ENCODE measurements around the gene CHL1. TPM values are rescaled to one million over a fixed set of nuclear protein-coding genes. Genes with fewer than 3 reads are reported as not detected.

The CHL1 gene
- total and polyA plus RNA-seq, 2 donors (not counting 1 experiment from before 2014, with no cell fraction given), result 6.2 to 18.0 TPM

DNA sequence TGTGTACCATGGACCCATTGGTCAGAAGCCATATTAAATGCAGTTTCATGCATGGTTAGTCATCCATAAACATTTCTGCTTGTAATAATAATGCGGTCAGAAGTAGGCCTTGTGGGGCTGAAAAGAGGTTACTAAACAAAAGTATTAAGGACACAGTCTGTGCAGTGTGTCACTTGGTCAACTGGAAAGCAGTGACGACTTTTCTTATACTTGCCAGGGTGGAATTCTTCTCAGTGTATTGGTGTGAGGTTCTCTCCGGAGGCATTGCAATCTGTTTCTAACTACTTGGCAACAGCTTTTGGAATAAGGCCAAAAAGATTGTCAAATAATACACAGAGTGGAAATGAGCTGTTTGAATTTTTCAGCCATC lies 46.8 kb downstream of the CHL1 start:
- H3K27ac Mint-ChIP-seq, result no peak overlapping the region
- intact Hi-C loops (cut with micrococcal nuclease), result no loop called here

GRCh38 chr3:244041-244440 lies 47.5 kb downstream of the CHL1 start:
- H3K79me2 ChIP-seq (ENCODE audit: control insufficient read depth, insufficient read depth, low read length), result no peaks in the 10 kb centered on the region
- Mint-ChIP-seq H3K27ac (no peak overlapping the region), H3K9me3 (ENCODE audit: insufficient read depth) (peaks cover 3% of the 10 kb centered on the region), H3K4me3 (no peak overlapping the region), H3K4me1 (peaks cover 4% of the 10 kb centered on the region), H3K27me3 (no peaks in the 10 kb centered on the region)
- H3K27me3 ChIP-seq (replicated peaks in 1 of 4; ENCODE audit: control extremely low read depth in 1 of 4, control insufficient read depth in 3 of 4, insufficient read depth in 4 of 4, low read length in 3 of 4), result no peaks in the 10 kb centered on the region
- no peak overlapping the region for H2AFZ ChIP-seq (ENCODE audit: insufficient read depth, low read depth, low read length, poor library complexity, severe bottlenecking)
- TF ChIP-seq, protein P1, sequence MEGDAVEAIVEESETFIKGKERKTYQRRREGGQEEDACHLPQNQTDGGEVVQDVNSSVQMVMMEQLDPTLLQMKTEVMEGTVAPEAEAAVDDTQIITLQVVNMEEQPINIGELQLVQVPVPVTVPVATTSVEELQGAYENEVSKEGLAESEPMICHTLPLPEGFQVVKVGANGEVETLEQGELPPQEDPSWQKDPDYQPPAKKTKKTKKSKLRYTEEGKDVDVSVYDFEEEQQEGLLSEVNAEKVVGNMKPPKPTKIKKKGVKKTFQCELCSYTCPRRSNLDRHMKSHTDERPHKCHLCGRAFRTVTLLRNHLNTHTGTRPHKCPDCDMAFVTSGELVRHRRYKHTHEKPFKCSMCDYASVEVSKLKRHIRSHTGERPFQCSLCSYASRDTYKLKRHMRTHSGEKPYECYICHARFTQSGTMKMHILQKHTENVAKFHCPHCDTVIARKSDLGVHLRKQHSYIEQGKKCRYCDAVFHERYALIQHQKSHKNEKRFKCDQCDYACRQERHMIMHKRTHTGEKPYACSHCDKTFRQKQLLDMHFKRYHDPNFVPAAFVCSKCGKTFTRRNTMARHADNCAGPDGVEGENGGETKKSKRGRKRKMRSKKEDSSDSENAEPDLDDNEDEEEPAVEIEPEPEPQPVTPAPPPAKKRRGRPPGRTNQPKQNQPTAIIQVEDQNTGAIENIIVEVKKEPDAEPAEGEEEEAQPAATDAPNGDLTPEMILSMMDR (IDR thresholded peaks at IDR 0.05), result no peak
- intact Hi-C loops (cut with micrococcal nuclease), result no loop called here
- no peak overlapping the region for H3K4me2 ChIP-seq (replicated peaks; ENCODE audit: low read depth, low read length, poor library complexity, severe bottlenecking)
- ChIA-PET POLR2A (no interaction called here), CTCF (no interaction called here)
- peaks cover 3 to 4% of the 10 kb centered on the region in 2 donors for H3K4me1 ChIP-seq (ENCODE audit: control insufficient read depth in 2 of 2, insufficient read depth in 2 of 2, low read length in 2 of 2)
- no peak overlapping the region for H3K4me3 ChIP-seq (ENCODE audit: control extremely low read depth in 1 of 5, extremely low read depth in 1 of 5, insufficient read depth in 1 of 5, low read depth in 2 of 5, low read length in 4 of 5)
- no peaks in the 10 kb centered on the region for H3K9me3 ChIP-seq (ENCODE audit: control extremely low read depth in 1 of 3, control insufficient read depth in 2 of 3, insufficient read depth in 1 of 3, low read length in 2 of 3)
- H4K20me1 ChIP-seq (ENCODE audit: control insufficient read depth, insufficient read depth, low read length, poor library complexity, severe bottlenecking), result no peaks in the 10 kb centered on the region
- no peaks in the 10 kb centered on the region for H3K36me3 ChIP-seq (replicated peaks in 1 of 2; ENCODE audit: control extremely low read depth in 1 of 2, control insufficient read depth in 1 of 2, extremely low read depth in 1 of 2, insufficient read depth in 2 of 2, low read length in 1 of 2)
- WGBS (ENCODE audit: insufficient coverage), result 95% methylated on average over 6 of the region's 9 CpGs
- ATAC-seq (ENCODE audit: low read depth), result no peak
- DNase-seq, result no peak
- H3K27ac ChIP-seq (ENCODE audit: low read length in 2 of 2), result no peak overlapping the region
- no peak overlapping the region for H3K9ac ChIP-seq (ENCODE audit: low read length)

More for the DNA sequence above, 46.8 kb downstream of the CHL1 start:
- Mint-ChIP-seq H3K27me3 (no peaks in the 10 kb centered on the region), H3K9me3 (ENCODE audit: insufficient read depth) (peaks cover 3% of the 10 kb centered on the region), H3K4me1 (no peaks in the 10 kb centered on the region), H3K4me3 (no peak overlapping the region)
- Histone ChIP-seq H3K27ac (ENCODE audit: low read length in 2 of 2) (no peak overlapping the region), H3K9me3 (ENCODE audit: control extremely low read depth in 1 of 3, control insufficient read depth in 2 of 3, insufficient read depth in 1 of 3, low read length in 2 of 3) (no peaks in the 10 kb centered on the region), H3K4me1 (ENCODE audit: control insufficient read depth in 2 of 2, insufficient read depth in 2 of 2, low read length in 2 of 2) (no peaks in the 10 kb centered on the region), H3K79me2 (ENCODE audit: control insufficient read depth, insufficient read depth, low read length) (no peaks in the 10 kb centered on the region), H3K4me2 (replicated peaks; ENCODE audit: low read depth, low read length, poor library complexity, severe bottlenecking) (no peak overlapping the region), H4K20me1 (ENCODE audit: control insufficient read depth, insufficient read depth, low read length, poor library complexity, severe bottlenecking) (no peaks in the 10 kb centered on the region), H2AFZ (ENCODE audit: insufficient read depth, low read depth, low read length, poor library complexity, severe bottlenecking) (no peak overlapping the region), H3K9ac (ENCODE audit: low read length) (no peak overlapping the region), H3K27me3 (replicated peaks in 1 of 4; ENCODE audit: control extremely low read depth in 1 of 4, control insufficient read depth in 3 of 4, insufficient read depth in 4 of 4, low read length in 3 of 4) (no peaks in the 10 kb centered on the region), H3K36me3 (replicated peaks in 1 of 2; ENCODE audit: control extremely low read depth in 1 of 2, control insufficient read depth in 1 of 2, extremely low read depth in 1 of 2, insufficient read depth in 2 of 2, low read length in 1 of 2) (no peaks in the 10 kb centered on the region), H3K4me3 (ENCODE audit: control extremely low read depth in 1 of 5, extremely low read depth in 1 of 5, insufficient read depth in 1 of 5, low read depth in 2 of 5, low read length in 4 of 5) (no peak overlapping the region)
- ChIA-PET CTCF (no interaction called here), POLR2A (no interaction called here)
- WGBS (ENCODE audit: insufficient coverage), result 92% methylated on average over 3 of the region's 3 CpGs
- ATAC-seq (ENCODE audit: low read depth), result no peak
- TF ChIP-seq EZH2 (IDR thresholded peaks at IDR 0.05; ENCODE audit: borderline replicate concordance, insufficient read depth, low read depth, low read length, poor library complexity, severe bottlenecking), result no peak
- TF ChIP-seq, protein P1 (IDR thresholded peaks at IDR 0.05), result no peak
- no peak for DNase-seq
